Central memory CD4-positive, alpha-beta T cell (primary cell): ENCODE data around the gene PTGDS.

Source experiments
- DNase-seq: peaks from one replicate; pipeline ENCODE4 v3.0.0; 2022

Gene PTGDS

DNA sequence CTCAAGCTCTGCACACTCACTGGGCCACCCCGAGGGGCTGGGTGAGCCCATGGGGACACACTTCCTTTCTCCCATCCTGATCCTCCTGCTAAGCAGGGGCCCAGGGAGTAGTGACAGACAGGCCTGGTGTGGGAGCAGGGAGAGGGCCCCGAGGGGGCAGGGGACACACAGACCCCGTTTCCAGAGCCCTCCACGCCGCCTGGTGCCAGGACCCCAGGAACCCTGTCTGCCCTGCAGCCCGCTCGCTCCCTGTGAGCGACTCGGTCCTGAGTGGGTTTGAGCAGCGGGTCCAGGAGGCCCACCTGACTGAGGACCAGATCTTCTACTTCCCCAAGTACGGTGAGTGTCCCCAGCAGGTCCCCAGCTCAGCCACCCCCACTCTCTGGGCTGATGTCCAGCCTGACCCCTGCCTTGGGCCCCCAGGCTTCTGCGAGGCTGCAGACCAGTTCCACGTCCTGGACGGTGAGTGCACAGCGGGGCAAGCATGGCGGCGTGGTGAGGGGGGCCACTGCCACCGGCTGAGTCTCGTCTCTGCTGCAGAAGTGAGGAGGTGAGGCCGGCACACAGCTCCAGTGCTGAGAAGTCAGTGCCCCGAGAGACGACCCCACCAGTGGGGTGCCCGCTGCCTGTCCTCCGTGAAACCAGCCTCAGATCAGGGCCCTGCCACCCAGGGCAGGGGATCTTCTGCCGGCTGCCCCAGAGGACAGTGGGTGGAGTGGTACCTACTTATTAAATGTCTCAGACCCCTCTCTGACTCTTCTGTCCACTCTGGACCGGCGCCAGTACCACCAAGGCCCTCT lies 30.9 kb upstream of the PTGDS start:
- DNase-seq = no peak

DNA sequence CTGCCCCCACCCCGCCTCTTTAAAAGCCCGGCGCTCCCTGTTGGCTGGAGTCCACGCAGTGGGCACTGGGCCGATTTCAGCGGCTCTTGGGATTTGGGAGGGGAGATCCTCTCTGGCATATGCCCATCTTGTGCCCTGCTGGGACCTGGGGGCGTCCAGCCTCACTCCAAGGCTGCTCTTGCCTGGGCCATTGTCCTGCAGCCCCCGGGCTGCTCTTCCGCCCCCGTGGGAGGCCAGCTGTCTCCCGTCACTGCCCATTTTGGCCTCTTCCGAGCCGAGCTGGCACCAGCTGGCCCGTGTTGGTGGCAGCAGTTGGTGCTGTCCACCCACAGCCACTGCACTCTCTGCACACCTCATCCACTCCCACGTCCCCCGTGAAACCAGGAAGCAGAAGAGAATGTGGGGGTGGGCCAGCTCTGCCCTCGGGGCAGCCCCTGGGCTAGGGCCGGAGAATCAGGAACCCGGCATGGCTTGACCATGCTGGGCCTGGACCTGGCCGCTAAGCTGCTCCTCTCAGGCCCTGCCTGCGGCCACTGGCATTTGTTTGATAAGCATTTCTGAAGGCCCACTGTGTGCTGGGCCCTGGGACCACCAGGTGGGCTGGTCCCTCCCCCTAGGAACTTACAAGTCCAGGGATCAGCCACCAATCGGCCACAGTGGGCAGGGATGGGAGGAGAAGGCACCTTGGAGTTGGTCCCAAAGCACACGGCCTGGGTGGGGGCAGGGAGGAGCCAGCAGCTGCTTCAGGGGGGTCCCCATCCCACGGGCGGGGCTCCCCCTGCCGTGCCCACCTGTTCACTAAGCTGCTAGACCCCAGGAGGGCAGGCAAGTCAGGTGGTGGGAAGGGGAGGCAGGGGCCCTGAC lies 30.0 kb upstream of the PTGDS start:
- DNase-seq = no peak

DNA sequence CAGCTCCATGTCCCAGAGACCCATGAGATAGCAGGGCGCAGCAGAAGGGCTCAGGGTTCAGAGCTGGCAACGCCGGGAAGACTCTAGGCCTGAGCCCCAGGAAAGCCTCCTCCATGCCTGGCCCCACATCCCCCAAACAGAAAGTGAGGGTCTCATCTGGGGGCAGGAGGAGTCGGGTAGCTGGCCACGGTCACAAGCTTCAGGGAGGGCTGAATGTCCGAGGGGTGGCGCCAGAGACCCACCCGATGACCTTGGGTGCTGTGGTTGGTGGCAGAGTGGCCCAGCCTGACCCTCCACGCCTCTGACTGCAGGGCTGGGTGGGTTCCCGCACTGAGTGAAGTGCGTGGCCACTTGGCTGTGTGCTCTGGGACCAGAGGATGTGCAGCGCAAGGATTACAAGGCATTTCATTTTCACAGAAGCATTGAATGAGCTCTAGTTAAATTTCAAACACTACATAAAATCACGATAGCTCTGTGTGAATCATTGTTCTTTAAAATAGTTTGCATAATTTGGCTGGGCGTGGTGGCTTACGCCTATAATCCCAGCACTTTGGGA lies 29.3 kb upstream of the PTGDS start:
- no peak for DNase-seq

DNA sequence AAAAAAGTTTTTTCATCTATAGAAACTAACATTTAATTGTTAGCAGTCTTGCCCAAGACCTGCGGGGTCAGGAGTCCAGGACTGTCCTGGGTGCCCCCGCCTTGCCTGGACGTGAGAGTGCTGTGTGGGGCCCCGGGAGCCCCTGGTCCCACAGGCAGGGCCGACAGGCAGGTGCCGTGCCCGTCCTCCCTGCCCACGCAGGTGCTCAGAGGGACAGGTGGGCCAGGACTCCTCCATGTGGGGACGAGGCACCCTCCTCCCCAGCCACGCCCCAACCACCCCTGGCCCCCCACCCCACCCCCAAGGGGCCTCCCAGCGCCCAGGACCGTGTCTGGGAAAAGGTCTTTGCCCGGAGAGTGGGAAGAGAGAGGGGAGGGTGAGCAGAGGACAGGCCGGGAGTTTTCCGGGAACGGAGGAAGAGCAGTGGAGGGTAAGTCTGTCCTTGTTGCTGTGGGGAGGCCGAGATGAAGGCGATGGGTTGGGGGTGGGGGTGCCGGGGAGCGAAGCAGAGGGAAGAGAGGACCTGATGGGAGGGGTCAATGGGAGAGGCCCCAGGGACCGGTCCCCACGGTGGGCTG lies 28.0 kb upstream of the PTGDS start:
- DNase-seq = no peak

DNA sequence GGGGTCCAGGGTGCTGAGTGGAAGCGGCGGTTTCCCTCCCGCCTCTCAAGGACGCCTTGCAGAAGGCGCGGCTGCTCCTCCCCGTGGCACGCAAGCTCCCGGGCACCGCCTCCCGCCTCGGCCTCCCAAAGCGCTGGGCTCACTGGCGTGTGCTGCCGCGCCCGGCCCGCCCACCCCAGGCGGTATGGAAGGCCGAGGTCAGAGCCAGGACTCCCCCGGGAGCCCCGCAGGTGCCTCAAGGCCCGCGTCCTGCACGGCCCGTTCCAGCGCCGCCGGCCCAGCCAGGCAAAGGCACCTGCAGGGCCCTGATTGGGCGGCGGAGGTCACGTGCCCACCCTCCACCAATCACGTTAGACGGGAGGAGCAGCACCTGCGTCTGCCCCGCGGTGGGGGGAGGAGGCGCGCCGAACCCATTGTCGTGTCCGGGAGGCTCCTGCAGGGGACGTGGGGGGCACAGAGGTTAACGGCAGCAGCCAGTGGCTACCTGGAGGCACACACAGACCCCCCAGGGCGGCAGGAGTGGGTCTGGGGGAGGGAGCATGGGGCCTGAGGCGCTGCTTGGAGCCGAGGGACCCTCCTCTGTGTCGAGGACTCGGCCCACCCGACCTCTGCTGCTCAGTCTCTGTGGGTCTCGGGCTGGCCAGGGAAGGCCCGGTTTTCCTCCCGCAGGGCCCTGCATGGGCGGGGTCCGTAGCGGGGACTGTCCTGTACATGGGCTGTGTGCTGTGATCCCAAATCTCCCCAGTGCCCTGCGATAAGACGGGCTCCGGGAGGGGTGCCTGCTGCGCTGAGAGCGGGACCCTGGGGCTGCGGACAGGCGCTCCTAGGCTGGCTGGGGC lies 27.3 kb upstream of the PTGDS start:
- DNase-seq = peak; percentile 93

DNA sequence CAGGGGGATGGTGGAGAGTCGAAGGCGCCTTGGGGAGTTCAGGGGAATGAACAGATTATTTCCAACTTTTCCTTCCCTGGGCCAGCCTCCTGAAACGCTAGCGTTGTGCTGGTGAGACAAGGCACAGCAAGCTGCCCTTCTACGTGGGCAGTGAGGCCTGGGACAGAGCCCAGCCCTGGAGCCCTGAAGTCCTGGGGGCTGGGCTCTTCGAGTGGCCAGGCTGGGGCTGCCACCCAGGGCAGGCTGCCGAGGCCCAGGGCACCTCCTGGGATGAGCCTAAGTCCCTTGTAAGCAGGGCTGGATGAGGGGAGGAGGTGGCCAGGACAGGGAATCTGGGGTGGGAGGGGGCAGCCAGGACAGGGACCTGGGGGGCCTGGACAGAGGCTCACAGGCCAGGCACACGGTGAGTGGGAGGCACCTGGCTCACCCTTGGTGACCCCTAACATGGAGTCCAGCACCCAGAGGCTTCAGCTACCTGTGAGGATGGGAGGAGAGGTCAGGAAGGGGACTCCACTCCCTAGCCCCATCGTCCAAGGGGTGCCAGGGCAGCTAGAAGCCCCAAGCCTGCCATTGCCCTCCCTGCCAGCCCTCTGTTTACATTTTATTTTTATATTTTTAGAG lies 26.5 kb upstream of the PTGDS start:
- no peak for DNase-seq

- no peak for DNase-seq
Measured at GRCh38 chr9:136951541-136952320, 25.6 kb upstream of the PTGDS start, which contains the start of gene LCN12. LCN12 (plus strand) TSS chr9:136952273; CDS start chr9:136952328, 55 bp downstream.

- DNase-seq = no peak
Measured at GRCh38 chr9:136952321-136952850, 24.9 kb upstream of the PTGDS start.

DNA sequence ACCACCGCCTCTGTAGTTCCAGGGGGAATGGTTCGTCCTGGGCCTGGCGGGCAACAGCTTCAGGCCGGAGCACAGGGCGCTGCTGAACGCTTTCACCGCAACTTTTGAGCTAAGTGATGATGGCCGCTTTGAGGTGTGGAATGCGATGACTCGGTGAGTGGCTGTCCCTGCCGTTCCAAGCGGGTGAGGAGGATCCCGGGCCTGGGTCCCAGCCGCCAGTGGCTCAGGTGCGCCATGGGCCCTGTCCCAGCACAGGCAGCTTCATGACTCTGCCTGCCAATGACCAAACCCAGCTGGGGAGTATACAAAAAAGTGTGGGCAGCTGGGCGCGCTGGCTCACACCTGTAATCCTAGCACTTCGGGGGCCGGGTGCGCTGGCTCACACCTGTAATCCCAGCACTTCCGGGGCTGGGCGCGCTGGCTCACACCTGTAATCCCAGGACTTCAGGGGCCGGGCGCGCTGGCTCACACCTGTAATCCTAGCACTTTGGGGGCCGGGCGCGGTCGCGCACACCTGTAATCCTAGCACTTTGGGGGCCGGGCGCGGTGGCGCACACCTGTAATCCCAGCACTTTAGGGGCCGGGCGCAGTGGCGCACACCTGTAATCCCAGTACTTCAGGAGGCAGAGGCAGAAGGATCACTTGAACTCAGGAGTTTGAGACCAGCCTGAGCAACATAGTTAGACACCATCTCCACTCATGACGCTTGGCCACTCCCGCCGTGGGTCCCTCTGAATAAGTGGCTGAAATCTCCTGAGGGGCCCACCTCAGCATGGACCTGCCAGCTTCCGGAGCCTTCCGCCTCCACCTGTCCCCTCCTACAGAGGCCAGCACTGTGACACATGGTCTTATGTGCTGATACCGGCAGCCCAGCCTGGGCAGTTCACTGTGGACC lies 24.2 kb upstream of the PTGDS start:
- no peak for DNase-seq

- no peak for DNase-seq
Measured at GRCh38 chr9:136953771-136954269, 23.5 kb upstream of the PTGDS start.

- no peak for DNase-seq
Measured at GRCh38 chr9:136954270-136955083, 22.8 kb upstream of the PTGDS start.

- no peak for DNase-seq
Measured at GRCh38 chr9:136955202-136955942, 21.9 kb upstream of the PTGDS start.

- no peak for DNase-seq
Measured at GRCh38 chr9:136955943-136956335, 21.4 kb upstream of the PTGDS start.

- no peak for DNase-seq
Measured at GRCh38 chr9:136956604-136957003, 20.7 kb upstream of the PTGDS start.

- DNase-seq = no peak
Measured at GRCh38 chr9:136957461-136957860, 19.8 kb upstream of the PTGDS start.

GRCh38 chr9:136957901-136958300 lies 19.4 kb upstream of the PTGDS start:
- no peak for DNase-seq

- DNase-seq = no peak
Measured at GRCh38 chr9:136958473-136958872, 18.8 kb upstream of the PTGDS start.
